DND-41 (cell line): ENCODE results near the gene TADA2B.

Source experiments
- ATAC-seq: fragments of 200-7000 bp; cut with Tn5 transposase; 3 replicates; pipeline ENCODE4 v1.9.1; 2021; ENCODE audit warnings: low read depth; ENCODE audit not compliant: insufficient read depth
- DNase-seq: peaks from one replicate; pipeline ENCODE4 v3.0.0-alpha.2; 2020
- H2AFZ ChIP-seq: 2 replicates; pipeline ENCODE4 v1.6.0; 2012; ENCODE audit warnings: low read depth, low read length
- H3K27ac ChIP-seq: 2 replicates; pipeline ENCODE4 v1.5.1; 2012; ENCODE audit warnings: low read length, inconsistent platforms
- H3K27me3 ChIP-seq: fragments of 200-600 bp; sonication (generic); 2 replicates; pipeline ENCODE4 v1.6.0; 2012; ENCODE audit warnings: low read length, mild to moderate bottlenecking, inconsistent platforms; ENCODE audit not compliant: insufficient read depth, poor library complexity
- H3K36me3 ChIP-seq: 2 replicates; pipeline ENCODE4 v1.5.1; 2012; ENCODE audit warnings: low read length, inconsistent platforms; ENCODE audit not compliant: insufficient read depth
- H3K4me1 ChIP-seq: 2 replicates; pipeline ENCODE4 v1.5.1; 2012; ENCODE audit warnings: mild to moderate bottlenecking, low read length; ENCODE audit not compliant: insufficient read depth
- H3K4me2 ChIP-seq: 2 replicates; pipeline ENCODE4 v1.6.0; 2012; ENCODE audit warnings: mild to moderate bottlenecking, moderate library complexity, low read length, inconsistent platforms; ENCODE audit not compliant: insufficient read depth
- H3K4me3 ChIP-seq, 2 experiments: fragments of 200-600 bp in 1 of 2; shearing (Covaris generic) in 1 of 2; 2 replicates each; pipeline ENCODE4 v1.5.1; 2012 to 2016; ENCODE audit warnings: inconsistent platforms in 2 of 2, low read length in 2 of 2, mild to moderate bottlenecking in 2 of 2, low read depth in 1 of 2, moderate library complexity in 1 of 2
- H3K79me2 ChIP-seq: 2 replicates; pipeline ENCODE4 v1.6.0; 2012; ENCODE audit warnings: low read length, inconsistent platforms; ENCODE audit not compliant: insufficient read depth
- H3K9ac ChIP-seq: 2 replicates; pipeline ENCODE4 v1.6.0; 2012; ENCODE audit warnings: low read depth, mild to moderate bottlenecking, inconsistent platforms, low read length, moderate library complexity
- H3K9me3 ChIP-seq: 2 replicates; pipeline ENCODE4 v1.5.1; 2012; ENCODE audit warnings: low read length, moderate library complexity, mild to moderate bottlenecking, inconsistent platforms; ENCODE audit not compliant: insufficient read depth, severe bottlenecking
- H4K20me1 ChIP-seq: 2 replicates; pipeline ENCODE4 v1.6.0; 2012; ENCODE audit warnings: low read length; ENCODE audit not compliant: insufficient read depth
- EZH2 ChIP-seq: IDR thresholded peaks from 3 replicates; pipeline ENCODE4 v1.6.1; 2012; ENCODE audit warnings: borderline replicate concordance, low read depth, mild to moderate bottlenecking, moderate library complexity, low read length, inconsistent platforms; ENCODE audit not compliant: severe bottlenecking
- TF ChIP-seq, protein P1 (sequence below): IDR thresholded peaks from 2 replicates; pipeline ENCODE4 v1.5.1; 2012; ENCODE audit warnings: borderline replicate concordance, low read length, moderate library complexity, mild to moderate bottlenecking; ENCODE audit not compliant: poor library complexity, severe bottlenecking; ENCODE audit errors: extremely low read depth

The TADA2B gene

DNA sequence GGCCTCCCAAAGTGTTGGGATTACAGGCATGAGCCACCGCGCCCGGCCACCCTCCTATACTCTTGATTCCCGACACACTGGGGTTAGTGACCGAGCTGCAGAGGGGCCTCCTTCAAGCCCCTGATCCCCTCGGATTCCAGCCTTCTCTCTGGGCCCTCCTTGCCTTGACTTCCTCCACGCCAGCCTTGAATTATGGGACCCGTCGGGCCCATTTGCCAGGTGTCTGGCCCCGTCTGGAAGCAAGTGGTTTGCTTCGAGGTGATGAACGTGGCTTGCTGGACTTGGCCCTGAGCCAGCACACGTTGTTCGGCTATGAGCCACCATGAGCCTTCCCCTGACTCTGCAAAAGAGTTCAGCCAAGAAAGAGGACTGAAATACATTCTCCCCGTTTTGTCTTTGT, 62.1 kb downstream of the TADA2B start:
- no peak for DNase-seq

GRCh38 chr4:7107166-7107905, 64.2 kb downstream of the TADA2B start:
- no peak for TF ChIP-seq EZH2
- TF ChIP-seq, protein P1, sequence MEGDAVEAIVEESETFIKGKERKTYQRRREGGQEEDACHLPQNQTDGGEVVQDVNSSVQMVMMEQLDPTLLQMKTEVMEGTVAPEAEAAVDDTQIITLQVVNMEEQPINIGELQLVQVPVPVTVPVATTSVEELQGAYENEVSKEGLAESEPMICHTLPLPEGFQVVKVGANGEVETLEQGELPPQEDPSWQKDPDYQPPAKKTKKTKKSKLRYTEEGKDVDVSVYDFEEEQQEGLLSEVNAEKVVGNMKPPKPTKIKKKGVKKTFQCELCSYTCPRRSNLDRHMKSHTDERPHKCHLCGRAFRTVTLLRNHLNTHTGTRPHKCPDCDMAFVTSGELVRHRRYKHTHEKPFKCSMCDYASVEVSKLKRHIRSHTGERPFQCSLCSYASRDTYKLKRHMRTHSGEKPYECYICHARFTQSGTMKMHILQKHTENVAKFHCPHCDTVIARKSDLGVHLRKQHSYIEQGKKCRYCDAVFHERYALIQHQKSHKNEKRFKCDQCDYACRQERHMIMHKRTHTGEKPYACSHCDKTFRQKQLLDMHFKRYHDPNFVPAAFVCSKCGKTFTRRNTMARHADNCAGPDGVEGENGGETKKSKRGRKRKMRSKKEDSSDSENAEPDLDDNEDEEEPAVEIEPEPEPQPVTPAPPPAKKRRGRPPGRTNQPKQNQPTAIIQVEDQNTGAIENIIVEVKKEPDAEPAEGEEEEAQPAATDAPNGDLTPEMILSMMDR: no peak
- Histone ChIP-seq H3K79me2 (no peaks in the 10 kb centered on the region), H3K4me3 (no peak overlapping the region), H3K27me3 (no peaks in the 10 kb centered on the region), H4K20me1 (peaks cover 4% of the 10 kb centered on the region), H3K4me2 (no peak overlapping the region), H3K27ac (no peak overlapping the region), H3K9ac (no peak overlapping the region), H2AFZ (no peak overlapping the region), H3K9me3 (no peaks in the 10 kb centered on the region), H3K4me1 (no peaks in the 10 kb centered on the region), H3K36me3 (no peaks in the 10 kb centered on the region)
- ATAC-seq (no peak), DNase-seq (no peak)

More for the DNA sequence above, 62.1 kb downstream of the TADA2B start:
- Histone ChIP-seq H3K79me2 (no peaks in the 10 kb centered on the region), H3K4me2 (no peak overlapping the region), H3K27ac (no peak overlapping the region), H3K36me3 (no peaks in the 10 kb centered on the region), H3K9ac (no peak overlapping the region), H3K27me3 (no peaks in the 10 kb centered on the region), H3K9me3 (no peaks in the 10 kb centered on the region), H3K4me3 (no peak overlapping the region), H4K20me1 (peaks cover 4% of the 10 kb centered on the region), H2AFZ (no peak overlapping the region), H3K4me1 (no peaks in the 10 kb centered on the region)
- no peak for ATAC-seq
- TF ChIP-seq EZH2: no peak
- TF ChIP-seq, protein P1: no peak
